Measurements from ENCODE around the gene KLRG1. TPM values are rescaled to one million over a fixed set of nuclear protein-coding genes. Genes with fewer than 3 reads are reported as not detected.
A peak's percentile ranks its signal among the peaks of the same experiment; 100 is the strongest.

The KLRG1 gene
- 0.39 TPM for polyA plus RNA-seq (2013, experiment 1 of 2; ENCODE audit: insufficient read length)
- 1.0 TPM for polyA plus RNA-seq (2013, experiment 2 of 2; ENCODE audit: insufficient read length)

GRCh38 chr12:8989413-8989812 is at the start of gene KLRG1:
Gene KLRG1 (plus strand): TSS chr12:8989546. CDS start chr12:8989636, 90 bp downstream.
- DNase-seq = no peak

- no peak for DNase-seq
Measured at GRCh38 chr12:8941691-8942478, 47.5 kb upstream of the KLRG1 start.

- no peak for DNase-seq
Measured at GRCh38 chr12:8943565-8944186, 45.7 kb upstream of the KLRG1 start.

GRCh38 chr12:8946733-8947132 is 42.6 kb upstream of the KLRG1 start:
- no peak for DNase-seq

GRCh38 chr12:8947737-8948136 is 41.6 kb upstream of the KLRG1 start:
- no peak for DNase-seq

GRCh38 chr12:8948701-8949341 is 40.5 kb upstream of the KLRG1 start:
- peak; percentile 5 for DNase-seq

- DNase-seq = peak; percentile 95
Measured at GRCh38 chr12:8949342-8950220, 39.8 kb upstream of the KLRG1 start, which contains the start of gene M6PR. Gene M6PR (minus strand): TSS chr12:8949645. CDS start chr12:8946404, 3,241 bp downstream.

GRCh38 chr12:8950221-8950527 is 39.2 kb upstream of the KLRG1 start:
- DNase-seq = no peak

- no peak for DNase-seq
Measured at GRCh38 chr12:8950702-8951478, 38.5 kb upstream of the KLRG1 start.

- no peak for DNase-seq
Measured at GRCh38 chr12:8951744-8952143, 37.6 kb upstream of the KLRG1 start.

GRCh38 chr12:8953773-8954402 is 35.5 kb upstream of the KLRG1 start:
- DNase-seq = no peak

GRCh38 chr12:8956073-8956472 is 33.3 kb upstream of the KLRG1 start:
- no peak for DNase-seq

GRCh38 chr12:8956772-8957171 is 32.6 kb upstream of the KLRG1 start:
- DNase-seq = no peak

- DNase-seq = no peak
Measured at GRCh38 chr12:8957561-8957960, 31.8 kb upstream of the KLRG1 start.

GRCh38 chr12:8958066-8958465 is 31.3 kb upstream of the KLRG1 start:
- no peak for DNase-seq

- no peak for DNase-seq
Measured at GRCh38 chr12:8960176-8960575, 29.2 kb upstream of the KLRG1 start.

GRCh38 chr12:8968761-8969160 is 20.6 kb upstream of the KLRG1 start:
- no peak for DNase-seq

GRCh38 chr12:8969861-8970411 is 19.4 kb upstream of the KLRG1 start:
- DNase-seq = no peak

GRCh38 chr12:8970432-8970831 is 18.9 kb upstream of the KLRG1 start:
- no peak for DNase-seq

GRCh38 chr12:8980137-8980536 is 9.2 kb upstream of the KLRG1 start:
- no peak for DNase-seq

GRCh38 chr12:8985213-8985754 is 4.1 kb upstream of the KLRG1 start:
- no peak for DNase-seq
